Ectodermal cell (in vitro differentiated cells): ENCODE data around the gene VSIG10.
A peak's percentile ranks its signal among the peaks of the same experiment; 100 is the strongest.

Experiments used
- H3K27ac ChIP-seq: 2 replicates; pipeline ENCODE4 v1.7.0; 2013; ENCODE audit warnings: mild to moderate bottlenecking, low read depth, low read length; ENCODE audit not compliant: insufficient read depth, poor library complexity, severe bottlenecking
- H3K27me3 ChIP-seq: 2 replicates; pipeline ENCODE4 v1.7.0; 2013; ENCODE audit warnings: mild to moderate bottlenecking, low read length; ENCODE audit not compliant: insufficient read depth, control insufficient read depth, poor library complexity, severe bottlenecking
- H3K36me3 ChIP-seq: one replicate; pipeline ENCODE4 v1.7.0; 2013; ENCODE audit warnings: low read length; ENCODE audit not compliant: control insufficient read depth, insufficient read depth
- H3K4me1 ChIP-seq: one replicate; pipeline ENCODE4 v1.7.0; 2013; ENCODE audit warnings: low read length; ENCODE audit not compliant: control insufficient read depth, insufficient read depth
- H3K4me3 ChIP-seq: 2 replicates; pipeline ENCODE4 v1.7.0; 2013; ENCODE audit warnings: low read depth, low read length, control low read depth; ENCODE audit not compliant: insufficient read depth
- H3K9me3 ChIP-seq: 2 replicates; pipeline ENCODE4 v1.7.0; 2013; ENCODE audit warnings: mild to moderate bottlenecking, low read length, moderate library complexity; ENCODE audit not compliant: control insufficient read depth
- WGBS, 2 experiments: methylation state at CpG; one replicate each; pipeline ENCODE4 v1.1.7; 2013; ENCODE audit warnings: missing lambda C conversion rate in 2 of 2; 5-methylcytosine and 5-hydroxymethylcytosine counted together

VSIG10 gene

DNA sequence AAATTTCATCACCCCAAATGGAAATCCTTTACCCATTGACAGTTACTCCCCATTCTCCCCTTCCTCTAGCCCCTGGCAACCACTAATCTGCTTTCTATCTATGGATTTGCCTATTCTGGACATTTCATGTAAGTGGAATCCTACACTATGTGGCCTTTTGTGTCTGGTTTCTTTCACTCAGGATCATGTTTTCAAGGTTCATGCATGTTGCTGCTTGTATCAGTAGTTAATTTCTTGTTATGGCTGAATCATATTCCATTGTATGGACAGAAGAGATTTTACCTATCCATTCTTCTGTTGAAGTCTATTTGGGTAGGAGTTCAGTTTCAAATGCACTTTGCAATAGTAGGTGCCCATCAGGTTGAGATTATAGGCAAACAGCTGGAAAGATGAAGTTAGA, 85.9 kb downstream of the VSIG10 start:
- Histone ChIP-seq H3K36me3 (peaks cover 33% of the 10 kb centered on the region), H3K9me3 (no peaks in the 10 kb centered on the region), H3K27ac (no peak overlapping the region), H3K27me3 (no peaks in the 10 kb centered on the region), H3K4me3 (peak overlapping the region; percentile 91), H3K4me1 (peaks cover 7% of the 10 kb centered on the region)

DNA sequence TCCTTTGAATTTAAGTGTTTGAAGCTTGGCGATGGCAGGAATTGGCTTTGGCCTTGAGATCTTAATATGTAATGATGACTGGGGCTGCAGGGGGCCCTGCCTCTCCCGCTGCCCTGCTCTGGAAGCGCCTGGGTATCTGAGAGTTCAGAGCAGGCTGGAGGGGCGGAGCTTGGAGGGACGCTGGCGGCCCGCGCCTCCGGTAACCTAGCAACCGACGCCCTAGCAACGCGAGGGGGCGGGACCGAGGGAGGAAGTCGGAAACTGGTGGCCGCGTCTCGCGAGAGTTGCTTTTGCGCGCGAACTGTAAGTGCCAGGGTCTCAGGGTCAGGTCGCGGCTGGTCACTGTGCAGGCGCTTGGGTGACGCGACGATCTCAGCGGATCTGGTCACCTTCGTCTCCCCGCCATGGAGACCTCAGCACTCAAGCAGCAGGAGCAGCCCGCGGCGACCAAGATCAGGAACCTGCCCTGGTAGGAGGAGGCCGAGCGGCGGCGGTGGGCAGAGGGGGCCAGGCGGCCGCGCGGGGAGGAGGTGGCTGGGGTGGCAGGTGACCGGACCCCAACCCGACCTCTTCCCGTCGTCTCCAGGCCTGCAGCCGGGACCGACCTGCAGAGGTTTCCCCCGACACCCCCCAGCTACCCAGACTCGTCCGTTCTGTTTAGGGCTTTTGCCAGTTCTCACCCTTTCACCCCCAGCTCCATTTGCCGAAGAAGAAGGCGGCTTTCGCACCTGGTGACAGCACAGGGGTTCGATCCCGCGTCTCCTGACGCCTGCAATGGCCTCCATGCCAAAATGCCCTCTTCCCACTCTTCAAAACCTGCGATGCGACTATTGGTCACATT, 87.2 kb downstream of the VSIG10 start, which contains the start of gene RFC5:
RFC5 (plus strand) TSS at position 280 of the 841 bp plus-strand sequence; CDS start at position 405, 125 bp downstream.
- 0% methylated on average over 61 of the region's 61 CpGs for WGBS, 2 experiments
- Histone ChIP-seq H3K36me3 (peaks cover 28% of the 10 kb centered on the region), H3K27ac (peak within 1 kb of the TSS; percentile 4), H3K4me1 (peaks cover 7% of the 10 kb centered on the region), H3K9me3 (no peaks in the 10 kb centered on the region), H3K4me3 (peak within 1 kb of the TSS; percentile 91), H3K27me3 (no peaks in the 10 kb centered on the region)

DNA sequence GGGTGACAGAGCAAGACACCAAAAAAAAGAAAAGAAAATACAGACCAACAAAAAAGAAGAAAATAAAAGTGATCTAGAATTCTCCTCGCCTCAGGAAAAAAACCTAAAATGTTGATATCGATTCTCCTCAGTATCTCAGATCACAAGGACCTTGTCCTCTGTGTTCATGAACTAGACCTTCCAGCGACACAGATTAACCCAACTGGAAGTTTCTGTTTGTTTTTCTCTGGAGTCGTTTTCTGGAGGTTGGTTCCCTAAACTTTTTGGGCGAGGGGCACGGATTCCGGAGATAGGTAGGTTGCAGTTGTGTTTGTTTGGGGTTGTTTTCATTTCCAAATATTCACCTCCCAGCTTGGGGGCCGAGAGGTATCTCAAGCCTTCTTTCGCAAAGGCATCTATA, 87.9 kb downstream of the VSIG10 start:
- H3K27ac ChIP-seq, result no peak overlapping the region
- H3K27me3 ChIP-seq, result no peaks in the 10 kb centered on the region
- H3K4me3 ChIP-seq, result no peak overlapping the region
- peaks cover 7% of the 10 kb centered on the region for H3K4me1 ChIP-seq
- H3K9me3 ChIP-seq, result no peaks in the 10 kb centered on the region
- peaks cover 21% of the 10 kb centered on the region for H3K36me3 ChIP-seq
- WGBS, 2 experiments, result 57 to 59% methylated on average over 9 of the region's 9 CpGs

DNA sequence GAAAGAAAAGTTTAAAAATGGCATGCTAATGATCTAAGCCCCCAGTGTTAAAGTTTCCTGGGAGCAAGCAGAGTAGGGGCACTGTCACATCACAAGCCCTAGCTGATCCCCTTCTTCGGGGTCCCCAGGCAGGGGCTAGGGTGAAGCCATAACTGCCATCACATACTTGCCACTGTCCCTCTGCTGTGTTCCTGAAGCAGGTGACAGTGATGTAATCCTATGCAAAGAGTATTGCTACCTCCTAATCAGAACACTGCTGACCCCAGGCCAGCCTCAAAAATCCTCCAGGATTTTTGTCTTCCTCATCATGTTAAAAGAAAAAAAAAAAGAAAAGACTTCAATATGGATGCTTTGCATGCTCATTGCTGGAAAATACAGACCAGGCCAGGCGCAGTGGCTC, 88.5 kb downstream of the VSIG10 start:
- no peak overlapping the region for H3K27ac ChIP-seq
- WGBS, 2 experiments, result 89 to 92% methylated on average over 2 of the region's 2 CpGs
- H3K36me3 ChIP-seq, result peaks cover 15% of the 10 kb centered on the region
- no peaks in the 10 kb centered on the region for H3K9me3 ChIP-seq
- no peaks in the 10 kb centered on the region for H3K27me3 ChIP-seq
- H3K4me1 ChIP-seq, result peaks cover 7% of the 10 kb centered on the region
- no peak overlapping the region for H3K4me3 ChIP-seq
